ENCODE results near the gene APOF. TPM values are rescaled to one million over a fixed set of nuclear protein-coding genes. Genes with fewer than 3 reads are reported as not detected.

The APOF gene
- polyA plus RNA-seq, 2 of the 4 experiments (the other 2 are of a cell fraction), result not detected

DNA sequence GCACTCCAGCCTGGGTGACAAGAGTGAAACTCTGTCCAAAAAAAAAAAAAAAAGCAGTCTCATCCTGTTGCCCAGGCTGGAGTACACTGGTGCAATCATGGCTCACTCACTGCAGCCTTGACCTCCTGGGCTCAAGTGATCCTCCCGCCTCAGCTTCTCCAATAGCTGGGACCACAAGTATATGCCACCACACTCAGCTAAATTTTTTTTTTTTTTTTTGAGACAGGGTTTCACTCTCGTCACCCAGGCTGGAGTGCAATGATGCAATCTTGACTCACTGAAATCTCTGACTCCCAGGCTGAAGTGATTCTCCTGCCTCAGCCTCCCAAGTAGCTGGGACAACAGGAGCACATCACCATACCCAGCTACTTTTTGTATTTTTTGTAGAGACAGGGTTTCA lies 41.6 kb downstream of the APOF start:
- H3K9me3 ChIP-seq, result no peaks in the 10 kb centered on the region
- TF ChIP-seq HOXB5 (CRISPR knock-in tag; IDR thresholded peaks at IDR 0.05) (no peak), RNF2 (IDR thresholded peaks at IDR 0.05; ENCODE audit: borderline replicate concordance, low read depth) (no peak), PHF8 (IDR thresholded peaks at IDR 0.05; ENCODE audit: borderline replicate concordance, low read depth) (no peak)
- 93% methylated on average over 2 of the region's 2 CpGs for WGBS (ENCODE audit: missing lambda C conversion rate)
- H3K4me3 ChIP-seq, result no peak overlapping the region
- POLR2A ChIA-PET, result interaction anchor here (1.2 kb wide), 1 partner anchor 13 kb away, joined by 3 read pairs; the partner anchor contains the start of gene PAN2
- DNase-seq (ENCODE audit: low read depth in 1 of 2, low spot score in 1 of 2) (no peak), ATAC-seq (no peak), FAIRE-seq (no peak)
- H3K4me1 ChIP-seq, result 0 out of 3 replicates have a peak, but pooled peaks cover 3% of the 10 kb centered on the region
- CTCF ChIA-PET, result interaction anchor here (1.3 to 2.4 kb wide), 2 partner anchors 13 to 143 kb away, joined by 3 to 6 read pairs; partner anchors contain the start of gene PAN2
- no peak overlapping the region for H3K4me2 ChIP-seq
- H3K27ac ChIP-seq, result no peak overlapping the region

DNA sequence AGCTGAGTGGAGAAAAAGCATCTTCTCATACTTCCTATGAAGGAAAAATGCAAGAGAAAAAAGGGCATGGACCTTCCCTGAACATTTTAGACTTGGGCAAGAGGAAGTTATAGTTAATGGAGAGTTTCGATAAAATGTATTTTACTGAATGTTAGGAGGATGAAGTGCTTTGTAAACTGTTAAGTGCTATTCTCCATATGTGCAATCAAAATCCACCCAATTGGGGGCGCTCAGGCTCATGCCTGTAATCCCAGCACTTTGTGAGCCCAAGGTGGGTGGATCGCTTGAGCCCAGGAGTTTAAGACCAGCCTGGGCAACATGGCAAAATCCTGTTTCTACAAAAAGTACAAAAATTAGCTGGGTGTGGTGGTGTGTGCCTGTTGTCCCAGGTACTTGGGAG lies 45.0 kb downstream of the APOF start:
- H3K4me2 ChIP-seq, result no peak overlapping the region
- no peak overlapping the region for H3K27ac ChIP-seq
- DNase-seq (ENCODE audit: low read depth in 1 of 2, low spot score in 1 of 2) (no peak), ATAC-seq (no peak), FAIRE-seq (no peak)
- peaks cover 11% of the 10 kb centered on the region for H3K4me1 ChIP-seq
- ChIA-PET CTCF (interaction anchor here (1.1 to 2.5 kb wide), 4 partner anchors 10 to 146 kb away, joined by 3 to 7 read pairs (median 6); partner anchors contain the start of genes ANKRD52 and PAN2), POLR2A (no interaction called here)
- WGBS (ENCODE audit: missing lambda C conversion rate), result 81% methylated on average over 3 of the region's 3 CpGs
- no peak overlapping the region for H3K4me3 ChIP-seq
- no peaks in the 10 kb centered on the region for H3K9me3 ChIP-seq
- TF ChIP-seq MAFK (IDR thresholded peaks at IDR 0.05; ENCODE audit: partially characterized antibody) (no peak), SMC3 (IDR thresholded peaks at IDR 0.05) (no peak), RAD21 (conservative IDR thresholded peaks at IDR 0.05 in 1 of 2, IDR thresholded peaks at IDR 0.05 in 1 of 2) (0 out of 5 replicates have a peak, but pooled peaks of 1 of the 2 experiments have one; percentile 16), MYC (IDR thresholded peaks at IDR 0.05; ENCODE audit: borderline replicate concordance, low read length) (no peak)

- ATAC-seq, result peak; percentile 97
- H3K4me1 ChIP-seq, result peaks cover 11% of the 10 kb centered on the region
- WGBS (ENCODE audit: missing lambda C conversion rate), result 2% methylated on average over 58 of the region's 62 CpGs
- ChIA-PET POLR2A (interaction anchor here (0.6 to 3.1 kb wide), 16 partner anchors 8 to 402 kb away, joined by 3 to 20 read pairs (median 5); partner anchors contain the start of genes COQ10A, CS, IL23A and PA2G4), CTCF (interaction anchor here (0.5 to 2.5 kb wide), 16 partner anchors 10 to 152 kb away, joined by 3 to 14 read pairs (median 4); partner anchors contain the start of genes ANKRD52, MIP, PAN2 and SMARCC2)
- no peaks in the 10 kb centered on the region for H3K9me3 ChIP-seq
- peak; percentile 97 to 100 for DNase-seq (ENCODE audit: low read depth in 1 of 2, low spot score in 1 of 2)
- peak within 1 kb of the TSS; percentile 79 for H3K4me2 ChIP-seq
- peak within 1 kb of the TSS; percentile 94 to 96 for H3K27ac ChIP-seq
- peak; percentile 56 for FAIRE-seq
- H3K4me3 ChIP-seq, result peak within 1 kb of the TSS; percentile 93
- TF ChIP-seq, protein P1, sequence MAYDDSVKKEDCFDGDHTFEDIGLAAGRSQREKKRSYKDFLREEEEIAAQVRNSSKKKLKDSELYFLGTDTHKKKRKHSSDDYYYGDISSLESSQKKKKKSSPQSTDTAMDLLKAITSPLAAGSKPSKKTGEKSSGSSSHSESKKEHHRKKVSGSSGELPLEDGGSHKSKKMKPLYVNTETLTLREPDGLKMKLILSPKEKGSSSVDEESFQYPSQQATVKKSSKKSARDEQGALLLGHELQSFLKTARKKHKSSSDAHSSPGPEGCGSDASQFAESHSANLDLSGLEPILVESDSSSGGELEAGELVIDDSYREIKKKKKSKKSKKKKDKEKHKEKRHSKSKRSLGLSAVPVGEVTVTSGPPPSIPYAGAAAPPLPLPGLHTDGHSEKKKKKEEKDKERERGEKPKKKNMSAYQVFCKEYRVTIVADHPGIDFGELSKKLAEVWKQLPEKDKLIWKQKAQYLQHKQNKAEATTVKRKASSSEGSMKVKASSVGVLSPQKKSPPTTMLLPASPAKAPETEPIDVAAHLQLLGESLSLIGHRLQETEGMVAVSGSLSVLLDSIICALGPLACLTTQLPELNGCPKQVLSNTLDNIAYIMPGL (CRISPR knock-in tag; IDR thresholded peaks at IDR 0.05; ENCODE audit: borderline replicate concordance), result no peak
- no peak for TF ChIP-seq FOSB (CRISPR knock-in tag; IDR thresholded peaks at IDR 0.05)
- TF ChIP-seq RAD21 (conservative IDR thresholded peaks at IDR 0.05 in 1 of 2, IDR thresholded peaks at IDR 0.05 in 1 of 2), result peak; percentile 30 to 54; a peak in 2 of 5 replicates
- TF ChIP-seq KDM5A (IDR thresholded peaks at IDR 0.05), result peak; percentile 45
- TF ChIP-seq PHF8 (IDR thresholded peaks at IDR 0.05; ENCODE audit: borderline replicate concordance, low read depth), result peak; percentile 63; the same call in 1 of the 2 replicates
- peak; percentile 93 for TF ChIP-seq MAX (IDR thresholded peaks at IDR 0.05)
- TF ChIP-seq ATOH8 (CRISPR knock-in tag; IDR thresholded peaks at IDR 0.05; ENCODE audit: low read depth), result no peak
- no peak for TF ChIP-seq RCOR1 (IDR thresholded peaks at IDR 0.05; ENCODE audit: low read depth, low read length)
- TF ChIP-seq FOXS1 (CRISPR knock-in tag; IDR thresholded peaks at IDR 0.05), result no peak
- TF ChIP-seq, protein P2, sequence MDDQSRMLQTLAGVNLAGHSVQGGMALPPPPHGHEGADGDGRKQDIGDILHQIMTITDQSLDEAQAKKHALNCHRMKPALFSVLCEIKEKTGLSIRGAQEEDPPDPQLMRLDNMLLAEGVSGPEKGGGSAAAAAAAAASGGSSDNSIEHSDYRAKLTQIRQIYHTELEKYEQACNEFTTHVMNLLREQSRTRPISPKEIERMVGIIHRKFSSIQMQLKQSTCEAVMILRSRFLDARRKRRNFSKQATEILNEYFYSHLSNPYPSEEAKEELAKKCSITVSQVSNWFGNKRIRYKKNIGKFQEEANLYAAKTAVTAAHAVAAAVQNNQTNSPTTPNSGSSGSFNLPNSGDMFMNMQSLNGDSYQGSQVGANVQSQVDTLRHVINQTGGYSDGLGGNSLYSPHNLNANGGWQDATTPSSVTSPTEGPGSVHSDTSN (IDR thresholded peaks at IDR 0.05), result peak; percentile 43
- no peak for TF ChIP-seq ZFP36 (IDR thresholded peaks at IDR 0.05; ENCODE audit: borderline replicate concordance, partially characterized antibody)
- no peak for TF ChIP-seq MAZ (IDR thresholded peaks at IDR 0.05; ENCODE audit: borderline replicate concordance, low read depth, low read length)
- no peak for TF ChIP-seq CHD4 (IDR thresholded peaks at IDR 0.05; ENCODE audit: borderline replicate concordance)
- TF ChIP-seq CHD2 (IDR thresholded peaks at IDR 0.05; ENCODE audit: low read length, partially characterized antibody), result peak; percentile 93
- no peak for TF ChIP-seq TFCP2L1 (CRISPR knock-in tag; IDR thresholded peaks at IDR 0.05)
- TF ChIP-seq, protein P3, sequence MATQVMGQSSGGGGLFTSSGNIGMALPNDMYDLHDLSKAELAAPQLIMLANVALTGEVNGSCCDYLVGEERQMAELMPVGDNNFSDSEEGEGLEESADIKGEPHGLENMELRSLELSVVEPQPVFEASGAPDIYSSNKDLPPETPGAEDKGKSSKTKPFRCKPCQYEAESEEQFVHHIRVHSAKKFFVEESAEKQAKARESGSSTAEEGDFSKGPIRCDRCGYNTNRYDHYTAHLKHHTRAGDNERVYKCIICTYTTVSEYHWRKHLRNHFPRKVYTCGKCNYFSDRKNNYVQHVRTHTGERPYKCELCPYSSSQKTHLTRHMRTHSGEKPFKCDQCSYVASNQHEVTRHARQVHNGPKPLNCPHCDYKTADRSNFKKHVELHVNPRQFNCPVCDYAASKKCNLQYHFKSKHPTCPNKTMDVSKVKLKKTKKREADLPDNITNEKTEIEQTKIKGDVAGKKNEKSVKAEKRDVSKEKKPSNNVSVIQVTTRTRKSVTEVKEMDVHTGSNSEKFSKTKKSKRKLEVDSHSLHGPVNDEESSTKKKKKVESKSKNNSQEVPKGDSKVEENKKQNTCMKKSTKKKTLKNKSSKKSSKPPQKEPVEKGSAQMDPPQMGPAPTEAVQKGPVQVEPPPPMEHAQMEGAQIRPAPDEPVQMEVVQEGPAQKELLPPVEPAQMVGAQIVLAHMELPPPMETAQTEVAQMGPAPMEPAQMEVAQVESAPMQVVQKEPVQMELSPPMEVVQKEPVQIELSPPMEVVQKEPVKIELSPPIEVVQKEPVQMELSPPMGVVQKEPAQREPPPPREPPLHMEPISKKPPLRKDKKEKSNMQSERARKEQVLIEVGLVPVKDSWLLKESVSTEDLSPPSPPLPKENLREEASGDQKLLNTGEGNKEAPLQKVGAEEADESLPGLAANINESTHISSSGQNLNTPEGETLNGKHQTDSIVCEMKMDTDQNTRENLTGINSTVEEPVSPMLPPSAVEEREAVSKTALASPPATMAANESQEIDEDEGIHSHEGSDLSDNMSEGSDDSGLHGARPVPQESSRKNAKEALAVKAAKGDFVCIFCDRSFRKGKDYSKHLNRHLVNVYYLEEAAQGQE (IDR thresholded peaks at IDR 0.05), result peak; percentile 88
- TF ChIP-seq CEBPB (IDR thresholded peaks at IDR 0.05), result 0 out of 4 replicates have a peak, but pooled peaks of 1 of the 2 experiments have one; percentile 40
- no peak for TF ChIP-seq MAFK (IDR thresholded peaks at IDR 0.05; ENCODE audit: partially characterized antibody)
These were observed 46.8 kb downstream of the APOF start, which contains the start of gene CNPY2 for GRCh38 chr12:56315622-56316473. Gene CNPY2, minus strand, starts transcription at chr12:56315988. Its CDS starts 771 bp downstream, at chr12:56315217.
